ENCODE results near the gene BAD. TPM values are rescaled to one million over a fixed set of nuclear protein-coding genes. Genes with fewer than 3 reads are reported as not detected.

BAD gene
- total and polyA plus RNA-seq, 3 experiments from 2014 or later = 40.4 to 56.5 (median 40.9) TPM

DNA sequence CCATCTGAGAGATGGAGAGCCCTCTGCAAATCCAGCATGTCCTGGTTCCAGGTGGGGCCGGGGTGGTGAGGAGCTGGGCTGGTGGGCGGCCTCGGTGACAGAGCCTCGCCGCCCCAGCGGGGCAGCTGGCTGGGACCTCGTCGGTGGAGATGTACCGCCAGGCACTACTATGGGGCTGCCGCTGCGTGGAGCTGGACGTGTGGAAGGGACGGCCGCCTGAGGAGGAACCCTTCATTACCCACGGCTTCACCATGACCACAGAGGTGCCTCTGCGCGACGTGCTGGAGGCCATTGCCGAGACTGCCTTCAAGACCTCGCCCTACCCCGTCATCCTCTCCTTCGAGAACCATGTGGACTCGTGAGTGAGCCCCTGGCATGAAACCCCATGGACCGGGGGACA lies 26.1 kb downstream of the BAD start:
- H3K4me3 Mint-ChIP-seq = no peak overlapping the region
- no peaks in the 10 kb centered on the region for H3K9me3 ChIP-seq (ENCODE audit: low read length)
- peaks cover 1 to 12% (median 6%) of the 10 kb centered on the region in 3 donors for H3K4me1 Mint-ChIP-seq
- no peaks in the 10 kb centered on the region for H3K9me3 Mint-ChIP-seq
- no peaks in the 10 kb centered on the region for H3K27me3 ChIP-seq (ENCODE audit: insufficient read depth, low read length, poor library complexity, severe bottlenecking)
- peaks cover 0 to 38% (median 5%) of the 10 kb centered on the region in 3 donors for H3K36me3 Mint-ChIP-seq
- H3K4me3 ChIP-seq (ENCODE audit: low read length) = no peak overlapping the region
- H3K27ac ChIP-seq (ENCODE audit: low read depth, low read length) = no peak overlapping the region
- H3K27me3 Mint-ChIP-seq = no peaks in the 10 kb centered on the region
- no peak for DNase-seq
- H3K36me3 ChIP-seq (ENCODE audit: insufficient read depth, low read length) = no peaks in the 10 kb centered on the region
- ChIA-PET CTCF (interaction anchor here (0.7 to 2.7 kb wide), 4 partner anchors 11 to 54 kb away, joined by 3 to 7 read pairs (median 4); no protein-coding TSS in a partner anchor), POLR2A (no interaction called here)
- H3K27ac Mint-ChIP-seq = no peak overlapping the region
- H3K4me1 ChIP-seq (ENCODE audit: insufficient read depth, low read length) = no peaks in the 10 kb centered on the region

DNA sequence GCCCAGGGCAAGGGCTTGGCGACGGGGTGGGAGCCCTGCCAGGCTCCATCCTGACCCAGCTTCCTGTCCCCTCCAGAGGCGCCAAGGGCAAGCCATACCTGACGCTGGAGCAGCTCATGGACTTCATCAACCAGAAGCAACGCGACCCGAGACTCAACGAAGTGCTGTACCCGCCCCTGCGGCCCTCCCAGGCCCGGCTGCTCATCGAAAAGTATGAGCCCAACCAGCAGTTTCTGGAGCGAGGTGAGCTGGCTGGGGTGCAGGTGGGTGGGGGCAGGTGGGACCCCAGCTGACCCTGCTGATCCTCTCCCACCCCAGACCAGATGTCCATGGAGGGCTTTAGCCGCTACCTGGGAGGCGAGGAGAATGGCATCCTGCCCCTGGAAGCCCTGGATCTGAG lies 28.2 kb downstream of the BAD start:
- DNase-seq = no peak
- peaks cover 17% of the 10 kb centered on the region for H3K4me1 ChIP-seq (ENCODE audit: insufficient read depth, low read length)
- Mint-ChIP-seq H3K9me3 (no peaks in the 10 kb centered on the region), H3K4me1 (peaks cover 6 to 23% (median 13%) of the 10 kb centered on the region in 3 donors), H3K36me3 (peaks cover 0 to 31% (median 3%) of the 10 kb centered on the region in 3 donors), H3K27me3 (no peaks in the 10 kb centered on the region), H3K27ac (no peak overlapping the region), H3K4me3 (no peak overlapping the region)
- CTCF ChIA-PET = interaction anchor here (1.0 to 2.7 kb wide), 3 partner anchors 45 to 52 kb away, joined by 3 to 7 read pairs (median 4); no protein-coding TSS in a partner anchor
- no peak overlapping the region for H3K27ac ChIP-seq (ENCODE audit: low read depth, low read length)
- H3K36me3 ChIP-seq (ENCODE audit: insufficient read depth, low read length) = no peaks in the 10 kb centered on the region
- H3K4me3 ChIP-seq (ENCODE audit: low read length) = no peak overlapping the region
- POLR2A ChIA-PET = interaction anchor here (0.6 kb wide), 1 partner anchor 30 kb away, joined by 3 read pairs; no protein-coding TSS in a partner anchor
- H3K27me3 ChIP-seq (ENCODE audit: insufficient read depth, low read length, poor library complexity, severe bottlenecking) = no peaks in the 10 kb centered on the region
- no peaks in the 10 kb centered on the region for H3K9me3 ChIP-seq (ENCODE audit: low read length)

DNA sequence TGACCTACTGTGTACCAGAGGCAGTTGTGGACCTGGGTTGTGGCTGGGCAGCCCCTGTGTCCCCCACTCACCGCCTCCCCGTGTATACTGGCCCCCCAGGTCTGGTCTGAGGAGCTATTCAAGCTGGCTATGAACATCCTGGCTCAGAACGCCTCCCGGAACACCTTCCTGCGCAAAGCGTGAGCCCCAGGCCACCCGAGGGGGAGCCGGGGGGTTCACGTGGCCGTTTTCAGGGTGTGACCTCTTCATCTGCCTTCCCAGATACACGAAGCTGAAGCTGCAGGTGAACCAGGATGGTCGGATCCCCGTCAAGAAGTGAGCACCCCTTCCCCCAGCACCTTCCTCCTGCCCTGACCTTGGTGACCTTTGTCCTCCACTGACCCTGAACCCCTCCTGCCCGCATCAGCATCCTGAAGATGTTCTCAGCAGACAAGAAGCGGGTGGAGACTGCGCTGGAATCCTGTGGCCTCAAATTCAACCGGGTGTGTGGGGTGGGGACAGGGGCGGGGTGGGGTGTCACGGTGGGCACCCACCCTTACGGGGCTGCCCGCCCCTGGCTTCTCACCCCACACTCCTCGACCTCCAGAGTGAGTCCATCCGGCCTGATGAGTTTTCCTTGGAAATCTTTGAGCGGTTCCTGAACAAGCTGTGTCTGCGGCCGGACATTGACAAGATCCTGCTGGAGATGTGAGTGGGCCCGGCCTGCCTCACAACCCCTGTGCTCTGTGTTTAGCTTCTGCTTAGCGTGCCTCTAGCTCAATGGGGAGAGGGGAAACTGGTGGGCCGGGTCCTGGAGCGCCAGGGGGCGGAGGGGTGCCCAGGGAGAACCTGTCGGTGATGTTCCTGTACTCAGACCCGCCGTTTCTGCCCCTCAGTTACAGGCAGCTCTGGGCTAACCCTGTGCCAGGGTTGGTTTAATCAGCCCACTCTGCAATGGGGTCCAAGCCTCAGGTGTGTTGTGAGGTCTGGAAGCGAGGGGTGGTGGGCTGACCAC lies 29.0 kb downstream of the BAD start:
- H3K4me3 ChIP-seq (ENCODE audit: low read length) = no peak overlapping the region

DNA sequence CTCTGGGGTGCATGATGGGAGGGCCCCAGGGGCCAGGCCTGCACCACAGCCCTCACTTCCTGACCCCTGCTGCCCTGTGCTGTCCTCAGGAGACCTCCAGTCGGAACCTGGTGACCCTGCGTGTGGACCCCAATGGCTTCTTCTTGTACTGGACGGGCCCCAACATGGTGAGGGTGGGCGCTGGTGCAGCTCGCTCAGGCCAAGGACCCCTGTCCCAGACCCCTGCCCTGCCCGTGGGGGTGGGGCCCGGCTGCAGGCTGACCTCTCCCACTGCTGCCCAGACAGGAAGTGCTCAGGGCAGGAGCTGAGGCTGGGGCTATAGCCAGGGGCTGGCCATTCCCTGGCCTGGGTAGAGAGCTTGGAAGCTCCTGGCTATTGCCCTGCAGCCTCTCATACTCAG lies 30.1 kb downstream of the BAD start:
- no peak for DNase-seq
- H3K36me3 ChIP-seq (ENCODE audit: insufficient read depth, low read length) = no peaks in the 10 kb centered on the region
- Mint-ChIP-seq H3K36me3 (peaks cover 0 to 22% (median under 1%) of the 10 kb centered on the region in 3 donors), H3K27ac (peak overlapping the region in 1 of 8 donors; percentile 69), H3K27me3 (no peaks in the 10 kb centered on the region), H3K9me3 (no peaks in the 10 kb centered on the region), H3K4me3 (peak overlapping the region in 1 of 7 donors; percentile 72), H3K4me1 (peaks cover 7 to 27% (median 11%) of the 10 kb centered on the region in 3 donors)
- ChIA-PET CTCF (interaction anchor here (0.7 to 2.2 kb wide), 6 partner anchors 8 to 63 kb away, joined by 3 to 9 read pairs (median 4); partner anchors contain the start of genes FERMT3, PRDX5 and TRMT112), POLR2A (interaction anchor here (0.6 kb wide), 1 partner anchor 13 kb away, joined by 6 read pairs; no protein-coding TSS in a partner anchor)
- no peak overlapping the region for H3K4me3 ChIP-seq (ENCODE audit: low read length)
- no peaks in the 10 kb centered on the region for H3K27me3 ChIP-seq (ENCODE audit: insufficient read depth, low read length, poor library complexity, severe bottlenecking)
- H3K9me3 ChIP-seq (ENCODE audit: low read length) = no peaks in the 10 kb centered on the region
- no peak overlapping the region for H3K27ac ChIP-seq (ENCODE audit: low read depth, low read length)
- peaks cover 26% of the 10 kb centered on the region for H3K4me1 ChIP-seq (ENCODE audit: insufficient read depth, low read length)

More for the DNA sequence above, 29.0 kb downstream of the BAD start:
- H3K27me3 ChIP-seq (ENCODE audit: insufficient read depth, low read length, poor library complexity, severe bottlenecking) = no peaks in the 10 kb centered on the region
- H3K36me3 ChIP-seq (ENCODE audit: insufficient read depth, low read length) = no peaks in the 10 kb centered on the region
- no peaks in the 10 kb centered on the region for H3K9me3 ChIP-seq (ENCODE audit: low read length)
- Mint-ChIP-seq H3K36me3 (peaks cover 0 to 31% (median 3%) of the 10 kb centered on the region in 3 donors), H3K4me1 (peaks cover 8 to 30% (median 13%) of the 10 kb centered on the region in 3 donors), H3K27ac (peak overlapping the region in 1 of 8 donors; percentile 43), H3K4me3 (no peak overlapping the region), H3K9me3 (no peaks in the 10 kb centered on the region), H3K27me3 (no peaks in the 10 kb centered on the region)
- no peak for DNase-seq
- CTCF ChIA-PET = interaction anchor here (0.7 to 2.7 kb wide), 4 partner anchors 9 to 49 kb away, joined by 3 to 9 read pairs (median 5); no protein-coding TSS in a partner anchor
- H3K27ac ChIP-seq (ENCODE audit: low read depth, low read length) = no peak overlapping the region
- POLR2A ChIA-PET = no interaction called here
- H3K4me1 ChIP-seq (ENCODE audit: insufficient read depth, low read length) = peaks cover 24% of the 10 kb centered on the region

DNA sequence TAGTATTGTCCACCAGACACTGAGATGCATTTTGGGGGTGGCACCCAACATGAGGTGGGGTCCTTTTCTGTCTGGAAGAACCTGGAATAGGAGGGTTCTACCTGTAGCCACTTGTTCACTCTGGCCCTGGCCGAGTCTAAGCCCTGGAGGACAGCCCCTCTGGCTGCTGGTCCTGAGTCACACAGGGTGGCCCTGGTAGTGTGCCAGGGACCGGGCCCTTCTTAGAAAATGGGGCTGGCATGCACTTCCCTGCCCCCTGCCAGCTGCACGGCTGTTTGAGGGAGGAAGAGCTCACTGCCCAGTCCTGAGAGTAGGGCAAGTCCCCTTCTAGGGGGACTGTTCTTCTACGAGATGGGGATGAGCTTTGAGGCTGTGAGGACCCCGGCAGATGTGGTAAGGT lies 31.0 kb downstream of the BAD start:
- no peak overlapping the region for H3K4me3 ChIP-seq (ENCODE audit: low read length)
- H3K36me3 ChIP-seq (ENCODE audit: insufficient read depth, low read length) = no peaks in the 10 kb centered on the region
- Mint-ChIP-seq H3K27me3 (no peaks in the 10 kb centered on the region), H3K27ac (peak overlapping the region in 1 of 8 donors; percentile 69), H3K9me3 (no peaks in the 10 kb centered on the region), H3K4me1 (peaks cover 6 to 27% (median 11%) of the 10 kb centered on the region in 3 donors), H3K4me3 (peak overlapping the region in 5 of 7 donors; percentile 8 to 68 (median 29)), H3K36me3 (peaks cover 0 to 19% (median 0%) of the 10 kb centered on the region in 3 donors)
- H3K4me1 ChIP-seq (ENCODE audit: insufficient read depth, low read length) = peaks cover 26% of the 10 kb centered on the region
- no peaks in the 10 kb centered on the region for H3K27me3 ChIP-seq (ENCODE audit: insufficient read depth, low read length, poor library complexity, severe bottlenecking)
- no peaks in the 10 kb centered on the region for H3K9me3 ChIP-seq (ENCODE audit: low read length)
- no peak for DNase-seq
- ChIA-PET POLR2A (no interaction called here), CTCF (interaction anchor here (1.0 to 2.2 kb wide), 5 partner anchors 11 to 64 kb away, joined by 3 to 9 read pairs (median 5); partner anchors contain the start of genes FERMT3, PRDX5 and TRMT112)
- H3K27ac ChIP-seq (ENCODE audit: low read depth, low read length) = no peak overlapping the region

DNA sequence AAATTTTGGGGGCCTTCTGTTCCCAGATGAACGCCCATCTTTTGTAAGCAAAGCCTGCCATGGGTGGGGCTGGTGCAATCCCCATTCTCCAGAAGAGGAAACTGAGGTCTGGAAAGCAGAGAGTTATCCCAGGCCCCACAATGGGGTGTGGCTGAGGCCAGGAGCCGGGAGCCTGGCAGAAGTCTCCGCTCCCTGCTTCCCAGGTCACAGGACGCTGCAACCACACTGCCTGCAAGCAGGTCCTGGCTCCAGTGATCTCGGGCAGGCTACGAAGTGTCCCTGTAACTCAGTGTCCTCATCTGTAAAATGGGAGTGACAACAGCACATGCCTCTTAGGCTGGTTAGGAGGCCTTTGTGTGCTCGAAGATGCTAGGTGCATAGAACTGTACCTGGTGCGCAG lies 31.4 kb downstream of the BAD start:
- Mint-ChIP-seq H3K9me3 (no peaks in the 10 kb centered on the region), H3K36me3 (peaks cover 0 to 17% (median 0%) of the 10 kb centered on the region in 3 donors), H3K4me3 (peak overlapping the region in 5 of 7 donors; percentile 8 to 68 (median 41)), H3K27ac (peak overlapping the region in 1 of 8 donors; percentile 41), H3K27me3 (no peaks in the 10 kb centered on the region), H3K4me1 (peaks cover 10 to 28% (median 11%) of the 10 kb centered on the region in 3 donors)
- Histone ChIP-seq H3K9me3 (ENCODE audit: low read length) (no peaks in the 10 kb centered on the region), H3K27me3 (ENCODE audit: insufficient read depth, low read length, poor library complexity, severe bottlenecking) (no peaks in the 10 kb centered on the region), H3K4me1 (ENCODE audit: insufficient read depth, low read length) (peaks cover 26% of the 10 kb centered on the region), H3K36me3 (ENCODE audit: insufficient read depth, low read length) (no peaks in the 10 kb centered on the region), H3K4me3 (ENCODE audit: low read length) (no peak overlapping the region), H3K27ac (ENCODE audit: low read depth, low read length) (no peak overlapping the region)
- ChIA-PET POLR2A (interaction anchor here (1.0 to 2.1 kb wide), 2 partner anchors 16 to 47 kb away, joined by 4 to 9 read pairs; partner anchors contain the start of gene FERMT3), CTCF (interaction anchor here (1.3 to 13.4 kb wide), 5 partner anchors 17 to 65 kb away, joined by 3 to 124 read pairs (median 9); partner anchors contain the start of genes CATSPERZ, ESRRA, FERMT3 and PRDX5)
- DNase-seq = no peak

DNA sequence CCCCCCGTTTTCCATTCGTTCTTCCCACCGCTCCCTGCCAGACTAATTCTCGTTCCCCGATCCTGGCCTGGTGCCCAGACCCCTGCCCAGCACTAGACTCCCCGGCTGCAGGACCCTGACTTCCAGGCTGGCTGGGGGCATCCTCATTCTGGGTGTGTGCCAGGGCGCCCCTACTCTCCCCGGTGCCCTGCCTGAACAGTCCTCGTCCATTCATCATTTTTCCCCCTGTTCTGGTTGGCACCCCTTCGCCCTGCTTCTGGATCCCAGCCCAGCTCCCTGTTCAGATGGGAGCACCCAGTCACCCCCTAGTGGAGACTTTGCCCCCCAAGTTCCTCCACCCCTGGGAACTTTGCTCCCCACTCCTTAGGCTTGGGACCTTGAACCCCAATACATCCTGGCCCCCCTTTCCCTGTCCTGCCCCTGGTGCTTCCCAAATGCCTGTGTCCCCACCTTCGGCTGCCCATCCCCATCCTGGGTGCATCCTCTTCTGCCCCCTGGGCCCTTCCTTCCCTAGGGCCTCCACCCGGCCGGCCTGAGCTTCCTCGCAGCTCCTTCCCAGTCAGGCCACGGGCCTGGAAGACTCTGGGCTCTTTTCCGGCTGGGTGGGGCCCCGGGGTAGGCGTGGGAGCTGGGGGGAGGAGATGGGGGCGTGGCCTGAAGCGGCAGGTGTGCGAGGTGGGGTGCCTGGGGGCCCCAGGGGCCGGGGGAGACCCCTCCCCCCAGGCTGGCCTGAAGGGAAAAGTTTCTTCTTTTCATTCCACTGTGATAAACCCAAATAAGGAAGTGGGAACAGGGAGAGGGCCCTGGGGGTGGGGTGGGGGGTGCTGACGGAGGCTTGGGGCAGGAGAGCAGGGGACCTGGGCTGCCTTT lies 32.2 kb downstream of the BAD start:
- H3K4me1 ChIP-seq (ENCODE audit: insufficient read depth, low read length) = peaks cover 26% of the 10 kb centered on the region
- no peaks in the 10 kb centered on the region for H3K27me3 Mint-ChIP-seq
- DNase-seq = no peak
- H3K27ac ChIP-seq (ENCODE audit: low read depth, low read length) = peak overlapping the region; percentile 65
- ChIA-PET CTCF (interaction anchor here (0.8 to 13.4 kb wide), 8 partner anchors 9 to 90 kb away, joined by 3 to 124 read pairs (median 12); partner anchors contain the start of genes CATSPERZ, ESRRA, FERMT3 and FKBP2), POLR2A (interaction anchor here (1.0 to 2.1 kb wide), 4 partner anchors 10 to 49 kb away, joined by 3 to 9 read pairs (median 6); partner anchors contain the start of gene FERMT3)
- H3K4me3 ChIP-seq (ENCODE audit: low read length) = peak overlapping the region; percentile 66
- H3K36me3 ChIP-seq (ENCODE audit: insufficient read depth, low read length) = no peaks in the 10 kb centered on the region
- H3K27ac Mint-ChIP-seq = peak overlapping the region in 5 of 8 donors; percentile 54 to 81 (median 67)
- peaks cover 11 to 31% (median 14%) of the 10 kb centered on the region in 3 donors for H3K4me1 Mint-ChIP-seq
- no peaks in the 10 kb centered on the region for H3K27me3 ChIP-seq (ENCODE audit: insufficient read depth, low read length, poor library complexity, severe bottlenecking)
- no peaks in the 10 kb centered on the region for H3K9me3 ChIP-seq (ENCODE audit: low read length)
- H3K9me3 Mint-ChIP-seq = no peaks in the 10 kb centered on the region
- H3K4me3 Mint-ChIP-seq = peak overlapping the region; percentile 61 to 95 (median 84)
- peaks cover 0 to 12% (median 0%) of the 10 kb centered on the region in 3 donors for H3K36me3 Mint-ChIP-seq
